ENCODE measurements around the gene ITGA8.

GRCh38 chr10:15759265-15759664, 39.5 kb upstream of the ITGA8 start:
- TF ChIP-seq CTCF (conservative IDR thresholded peaks at IDR 0.05; ENCODE audit: low read depth, low read length) (no peak), EZH2 (IDR thresholded peaks at IDR 0.05; ENCODE audit: borderline replicate concordance, low read depth, low read length, poor library complexity, severe bottlenecking) (no peak)
